Right ventricle myocardium inferior (tissue), 1 donor: ENCODE results near the gene PGS1. TPM values are rescaled to one million over a fixed set of nuclear protein-coding genes. Genes with fewer than 3 reads are reported as not detected.

Source experiments
- ATAC-seq: fragments of 200-7000 bp; cut with Tn5 transposase; one replicate; pipeline ENCODE4 v1.9.1; 2020; ENCODE audit warnings: mild to moderate bottlenecking, moderate library complexity
- DNase-seq: peaks from one replicate; pipeline ENCODE4 v3.0.0; 2021; ENCODE audit errors: missing footprints
- intact Hi-C: fragments of 100-400 bp; cut with DNase I; formaldehyde crosslinking; loops from one replicate; pipeline ENCODE4 v1.11.0; 2022
- total RNA-seq: library from RNA; stranded (reverse); fragmentation: NEBNext Ultra II Directional; extraction: Animal tissue kit (Norgen Biotek cat#: 25700); gene quantifications from one replicate; pipeline ENCODE4 v1.2.1, GENCODE V29; 2021
- donor health status: DM: no; HTN: yes; CAD: no; lungs with severe emphysema.

Gene PGS1
- total RNA-seq, 1 donor from 2014 or later = 16.7 TPM

- ATAC-seq = no peak
- DNase-seq = peak; percentile 26
- intact Hi-C loops = no loop called here
These were observed 39.1 kb downstream of the PGS1 start for GRCh38 chr17:78417531-78417909.

- intact Hi-C loops = no loop called here
- DNase-seq (peak; percentile 5), ATAC-seq (no peak)
These were observed 40.0 kb downstream of the PGS1 start for GRCh38 chr17:78418326-78419026.

- DNase-seq = no peak
- ATAC-seq = no peak
- intact Hi-C loops = no loop called here
These were observed 41.7 kb downstream of the PGS1 start for GRCh38 chr17:78419970-78420815.

- DNase-seq (no peak), ATAC-seq (peak; percentile 7)
- intact Hi-C loops = no loop called here
These were observed 42.7 kb downstream of the PGS1 start for GRCh38 chr17:78421084-78421533.

GRCh38 chr17:78421534-78422266 is 43.3 kb downstream of the PGS1 start:
- intact Hi-C loops = loop anchor here (1.0 to 2.0 kb wide), 3 partner anchors 61 to 171 kb away; partner anchors contain the start of gene SOCS3
- DNase-seq = peak; percentile 86
- peak; percentile 77 for ATAC-seq

- intact Hi-C loops = loop anchor here (1.0 to 2.0 kb wide), 3 partner anchors 62 to 171 kb away; partner anchors contain the start of gene SOCS3
- no peak for ATAC-seq
These were observed 43.8 kb downstream of the PGS1 start for GRCh38 chr17:78422267-78422605.

GRCh38 chr17:78422872-78423588 is 44.6 kb downstream of the PGS1 start:
- no peak for ATAC-seq
- intact Hi-C loops = loop anchor here (1.0 to 2.0 kb wide), 3 partner anchors 63 to 172 kb away; partner anchors contain the start of gene SOCS3

More at GRCh38 chr17:78422267-78422605, 43.8 kb downstream of the PGS1 start:
- no peak for DNase-seq

GRCh38 chr17:78423961-78424675 is 45.7 kb downstream of the PGS1 start:
- no peak for DNase-seq
- ATAC-seq = no peak
- intact Hi-C loops = loop anchor here (2.0 kb wide), 1 partner anchor 173 kb away; no protein-coding TSS in a partner anchor

More at GRCh38 chr17:78422872-78423588, 44.6 kb downstream of the PGS1 start:
- DNase-seq = no peak

GRCh38 chr17:78425429-78425828 is 47.0 kb downstream of the PGS1 start:
- ATAC-seq (peak; percentile 33), DNase-seq (peak; percentile 79)
- intact Hi-C loops = no loop called here

GRCh38 chr17:78426293-78426879 is 47.9 kb downstream of the PGS1 start:
- ATAC-seq (no peak), DNase-seq (no peak)
- intact Hi-C loops = no loop called here

- intact Hi-C loops = no loop called here
These were observed 48.7 kb downstream of the PGS1 start for GRCh38 chr17:78427140-78427539.

GRCh38 chr17:78428025-78428575 is 49.7 kb downstream of the PGS1 start:
- no peak for ATAC-seq
- intact Hi-C loops = no loop called here
- no peak for DNase-seq

More at GRCh38 chr17:78427140-78427539, 48.7 kb downstream of the PGS1 start:
- DNase-seq = no peak
- no peak for ATAC-seq

- no peak for DNase-seq
- intact Hi-C loops = no loop called here
These were observed 50.6 kb downstream of the PGS1 start for GRCh38 chr17:78428836-78429617.

GRCh38 chr17:78429618-78429995 is 51.2 kb downstream of the PGS1 start:
- no peak for ATAC-seq
- intact Hi-C loops = no loop called here

More at GRCh38 chr17:78428836-78429617, 50.6 kb downstream of the PGS1 start:
- no peak for ATAC-seq

GRCh38 chr17:78430892-78431691 is 52.6 kb downstream of the PGS1 start:
- ATAC-seq (no peak), DNase-seq (no peak)
- intact Hi-C loops = no loop called here

More at GRCh38 chr17:78429618-78429995, 51.2 kb downstream of the PGS1 start:
- no peak for DNase-seq

- ATAC-seq (no peak), DNase-seq (no peak)
- intact Hi-C loops = no loop called here
These were observed 53.2 kb downstream of the PGS1 start for GRCh38 chr17:78431692-78431958.
